HUES64 (cell line): Measurements from ENCODE around the gene ETFA.
"Not testable (repeated sequence)": the region's sequence is repeated elsewhere in the genome, so short reads cannot be mapped to it uniquely, and the experiment has no call there.

Experiments used
- H3K27ac ChIP-seq: 2 replicates; pipeline ENCODE4 v1.7.0; 2013; ENCODE audit warnings: low read depth, low read length, inconsistent platforms
- H3K27me3 ChIP-seq: 2 replicates; pipeline ENCODE4 v1.6.1; 2013; ENCODE audit warnings: mild to moderate bottlenecking, low read length; ENCODE audit not compliant: insufficient read depth
- H3K36me3 ChIP-seq: 2 replicates; pipeline ENCODE4 v1.6.1; 2013; ENCODE audit warnings: mild to moderate bottlenecking, low read length; ENCODE audit not compliant: insufficient read depth
- H3K4me1 ChIP-seq: 2 replicates; pipeline ENCODE4 v1.6.1; 2013; ENCODE audit warnings: mild to moderate bottlenecking, low read length, moderate library complexity; ENCODE audit not compliant: insufficient read depth
- H3K4me3 ChIP-seq: 2 replicates; pipeline ENCODE4 v1.5.1; 2013; ENCODE audit warnings: mild to moderate bottlenecking, low read length, moderate library complexity
- H3K9ac ChIP-seq: 2 replicates; pipeline ENCODE4 v1.6.1; 2013; ENCODE audit warnings: mild to moderate bottlenecking, low read depth, low read length
- H3K9me3 ChIP-seq: 2 replicates; pipeline ENCODE4 v1.6.1; 2013; ENCODE audit warnings: low read depth, low read length; ENCODE audit not compliant: insufficient read depth
- WGBS: fragments of 150-250, 120-280 bp; methylation state at CpG from one replicate; pipeline ENCODE4 v1.1.7; 2013; ENCODE audit warnings: missing lambda C conversion rate; 5-methylcytosine and 5-hydroxymethylcytosine counted together

ETFA gene

GRCh38 chr15:76313731-76314130 lies 2.5 kb upstream of the ETFA start:
- no peaks in the 10 kb centered on the region for H3K9me3 ChIP-seq
- H3K27me3 ChIP-seq: 0 out of 2 replicates have a peak, but pooled peaks cover 4% of the 10 kb centered on the region
- H3K4me3 ChIP-seq: no peak overlapping the region
- no peak overlapping the region for H3K9ac ChIP-seq
- 76% methylated on average over 5 of the region's 5 CpGs for WGBS
- no peak overlapping the region for H3K27ac ChIP-seq
- no peaks in the 10 kb centered on the region; the same call in none of the 2 replicates for H3K4me1 ChIP-seq
- no peaks in the 10 kb centered on the region for H3K36me3 ChIP-seq

DNA sequence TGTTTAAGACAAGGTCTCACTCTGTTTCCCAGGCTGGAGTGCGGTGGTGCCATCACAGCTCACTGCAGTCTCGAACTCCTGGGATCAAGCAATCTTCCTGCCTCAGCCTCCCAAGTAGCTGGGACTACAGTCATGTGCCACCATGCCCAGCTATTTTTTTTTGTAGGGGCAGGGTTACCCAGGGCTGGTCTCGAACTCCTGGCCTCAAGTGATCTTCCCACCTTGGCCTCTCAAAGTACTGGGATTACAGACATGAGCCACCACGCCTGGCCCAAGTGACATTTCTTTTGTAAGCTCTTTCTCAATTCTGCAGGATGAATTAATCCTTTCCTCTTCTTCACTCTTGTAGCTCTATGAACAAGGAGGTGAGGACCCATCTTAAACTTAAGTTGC lies 1.9 kb upstream of the ETFA start:
- H3K9ac ChIP-seq, H3K27ac ChIP-seq: not testable (repeated sequence)

GRCh38 chr15:76312540-76313174 lies 1.4 kb upstream of the ETFA start:
- whole genome bisulfite sequencing: 80% methylated on average over 7 of the region's 7 CpGs
- Histone ChIP-seq H3K36me3 (no peaks in the 10 kb centered on the region), H3K4me1 (no peaks in the 10 kb centered on the region; the same call in none of the 2 replicates), H3K9me3 (no peaks in the 10 kb centered on the region), H3K4me3 (no peak overlapping the region), H3K27me3 (0 out of 2 replicates have a peak, but pooled peaks cover 4% of the 10 kb centered on the region), H3K27ac (no peak overlapping the region), H3K9ac (no peak overlapping the region)

More for the DNA sequence above, 1.9 kb upstream of the ETFA start:
- 90% methylated on average over 4 of the region's 4 CpGs for WGBS
- H3K4me3 ChIP-seq, H3K4me1 ChIP-seq, H3K36me3 ChIP-seq, H3K9me3 ChIP-seq, H3K27me3 ChIP-seq: not testable (repeated sequence)

GRCh38 chr15:76310475-76311099 lies 682 bp downstream of the ETFA start:
- 4% methylated on average over 16 of the region's 16 CpGs for WGBS

DNA sequence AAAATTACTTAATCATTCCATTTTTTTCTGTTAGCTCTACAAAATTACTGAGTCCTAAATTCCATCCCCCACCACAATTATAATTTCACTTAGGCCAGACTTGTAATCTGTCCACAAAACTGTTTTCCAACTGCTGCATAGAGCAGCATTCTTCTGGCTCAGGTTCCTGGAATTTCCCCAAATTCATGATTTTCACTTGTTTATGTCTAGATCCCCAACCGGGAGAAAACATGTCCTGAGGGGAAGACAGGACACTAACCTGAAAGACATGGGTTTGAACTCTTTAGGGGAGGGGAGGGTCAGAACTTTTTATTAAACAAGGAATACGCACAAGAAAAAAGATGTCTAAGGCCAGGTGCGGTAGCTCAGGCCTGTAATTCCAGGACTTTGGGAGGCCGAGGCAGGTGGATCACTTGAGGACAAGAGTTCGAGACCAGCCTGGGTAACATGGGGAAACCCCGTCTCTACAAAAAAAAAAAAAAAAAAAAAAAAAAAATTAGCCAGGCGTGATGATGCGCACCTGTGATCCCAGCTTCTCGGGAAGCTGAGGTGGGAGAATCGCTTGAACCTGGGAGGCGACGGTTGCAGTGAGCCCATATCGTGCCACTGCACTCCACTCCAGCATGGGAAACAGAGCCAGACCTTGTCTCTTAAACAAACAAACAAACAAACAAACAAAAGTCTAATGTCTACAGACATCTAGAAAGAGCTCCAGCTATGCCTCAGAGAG lies 1.5 kb downstream of the ETFA start:
- H3K27ac ChIP-seq: no peak overlapping the region
- no peaks in the 10 kb centered on the region; the same call in none of the 2 replicates for H3K4me1 ChIP-seq
- H3K27me3 ChIP-seq: 0 out of 2 replicates have a peak, but pooled peaks cover 4% of the 10 kb centered on the region
- peak overlapping the region; percentile 97 for H3K4me3 ChIP-seq
- H3K36me3 ChIP-seq: no peaks in the 10 kb centered on the region
- no peak overlapping the region for H3K9ac ChIP-seq
- no peaks in the 10 kb centered on the region for H3K9me3 ChIP-seq
- WGBS: 88% methylated on average over 12 of the region's 13 CpGs

More at GRCh38 chr15:76310475-76311099, 682 bp downstream of the ETFA start:
- Histone ChIP-seq H3K4me3 (peak overlapping the region; percentile 97), H3K27ac (peak overlapping the region; percentile 52; the same call in 1 of the 2 replicates), H3K27me3 (0 out of 2 replicates have a peak, but pooled peaks cover 4% of the 10 kb centered on the region), H3K9ac (peak overlapping the region; percentile 96), H3K36me3 (no peaks in the 10 kb centered on the region), H3K9me3 (no peaks in the 10 kb centered on the region), H3K4me1 (no peaks in the 10 kb centered on the region; the same call in none of the 2 replicates)

DNA sequence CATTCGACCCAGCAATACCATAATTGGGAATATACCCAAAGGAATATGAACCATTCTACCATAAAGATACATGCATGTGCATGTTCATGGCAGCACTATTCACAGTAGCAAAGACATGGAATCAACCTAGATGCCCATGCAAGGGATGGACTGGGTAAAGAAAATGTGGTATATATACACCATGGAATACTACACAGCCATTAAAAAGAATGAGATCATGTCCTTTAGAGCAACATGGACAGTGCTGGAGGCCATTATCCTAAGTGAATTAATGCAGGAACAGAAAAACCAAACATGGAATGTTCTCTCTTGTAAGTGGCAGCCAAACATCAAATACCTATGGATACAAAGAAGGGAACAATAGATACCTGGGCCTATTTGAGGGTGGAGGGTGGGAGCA lies 7.4 kb downstream of the ETFA start:
- 100% methylated on average over 1 of the region's 1 CpG for WGBS
- Histone ChIP-seq H3K4me3 (no peak overlapping the region), H3K4me1 (no peaks in the 10 kb centered on the region), H3K9ac (no peak overlapping the region), H3K27ac (no peak overlapping the region), H3K9me3 (no peaks in the 10 kb centered on the region), H3K36me3 (no peaks in the 10 kb centered on the region), H3K27me3 (no peaks in the 10 kb centered on the region)

GRCh38 chr15:76299786-76300185 lies 11.5 kb downstream of the ETFA start:
- Histone ChIP-seq H3K9ac (no peak overlapping the region), H3K9me3 (no peaks in the 10 kb centered on the region), H3K4me1 (no peaks in the 10 kb centered on the region), H3K4me3 (no peak overlapping the region), H3K27me3 (no peaks in the 10 kb centered on the region), H3K36me3 (no peaks in the 10 kb centered on the region), H3K27ac (no peak overlapping the region)
- WGBS: 87% methylated on average over 1 of the region's 1 CpG

DNA sequence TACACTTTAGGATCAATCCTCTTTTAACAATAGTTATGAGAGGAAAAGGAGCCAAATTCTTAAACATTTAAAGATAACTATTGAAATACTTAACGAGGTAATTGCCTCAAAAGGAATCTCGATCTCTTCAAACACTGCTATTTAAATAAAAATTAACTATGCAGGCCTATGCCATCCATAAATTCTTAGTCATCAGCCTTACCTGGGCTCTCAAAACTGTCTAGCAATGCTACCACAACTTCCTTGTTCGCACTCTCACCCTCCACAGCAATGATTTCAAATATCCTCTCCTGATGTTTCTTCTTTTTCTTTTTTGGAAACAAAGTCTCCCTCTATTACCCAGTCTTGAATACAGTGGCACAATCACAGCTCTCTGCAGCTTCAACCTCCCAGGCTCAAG lies 12.3 kb downstream of the ETFA start:
- 89% methylated on average over 3 of the region's 3 CpGs for WGBS
- no peak overlapping the region for H3K27ac ChIP-seq
- H3K4me1 ChIP-seq: no peaks in the 10 kb centered on the region
- H3K4me3 ChIP-seq: no peak overlapping the region
- H3K27me3 ChIP-seq: no peaks in the 10 kb centered on the region
- no peak overlapping the region for H3K9ac ChIP-seq
- no peaks in the 10 kb centered on the region for H3K9me3 ChIP-seq
- H3K36me3 ChIP-seq: no peaks in the 10 kb centered on the region

DNA sequence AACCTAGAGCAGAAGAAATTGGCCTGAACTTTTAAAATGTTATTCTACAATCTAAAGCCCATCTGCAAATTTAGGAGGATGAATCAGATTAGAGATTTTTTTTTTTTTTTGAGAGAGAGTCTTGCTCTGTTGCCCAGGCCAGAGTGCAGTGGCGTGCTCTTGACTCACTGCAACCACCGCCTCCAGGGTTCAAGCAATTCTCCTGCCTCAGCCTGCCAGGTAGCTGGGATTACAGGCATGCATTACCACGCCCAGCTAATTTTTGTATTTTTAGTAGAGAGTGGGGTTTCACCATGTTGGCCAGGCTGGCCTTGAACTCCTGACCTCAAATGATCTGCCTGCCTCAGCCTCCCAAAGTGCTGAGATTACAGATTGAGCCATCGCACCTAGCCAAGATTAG lies 13.3 kb downstream of the ETFA start:
- not testable (repeated sequence) for H3K4me1 ChIP-seq, H3K27me3 ChIP-seq, H3K9ac ChIP-seq, H3K4me3 ChIP-seq, H3K27ac ChIP-seq, H3K36me3 ChIP-seq, H3K9me3 ChIP-seq
- 98% methylated on average over 4 of the region's 4 CpGs for WGBS

- Histone ChIP-seq H3K4me1 (no peaks in the 10 kb centered on the region), H3K9me3 (no peaks in the 10 kb centered on the region), H3K36me3 (no peaks in the 10 kb centered on the region), H3K9ac (no peak overlapping the region), H3K27me3 (no peaks in the 10 kb centered on the region), H3K27ac (no peak overlapping the region), H3K4me3 (no peak overlapping the region)
- 92% methylated on average over 1 of the region's 1 CpG for WGBS
Observed at GRCh38 chr15:76296849-76297248, 14.4 kb downstream of the ETFA start.

- not testable (repeated sequence) for H3K36me3 ChIP-seq, H3K4me1 ChIP-seq, H3K4me3 ChIP-seq, H3K9me3 ChIP-seq, H3K9ac ChIP-seq, H3K27ac ChIP-seq, H3K27me3 ChIP-seq
- WGBS: 90% methylated on average over 1 of the region's 1 CpG
Observed at GRCh38 chr15:76294463-76294862, 16.8 kb downstream of the ETFA start.
